ENCODE results near the gene CA10. TPM values are rescaled to one million over a fixed set of nuclear protein-coding genes. Genes with fewer than 3 reads are reported as not detected.

CA10 gene
- total RNA-seq, 4 donors from 2014 or later = not detected

DNA sequence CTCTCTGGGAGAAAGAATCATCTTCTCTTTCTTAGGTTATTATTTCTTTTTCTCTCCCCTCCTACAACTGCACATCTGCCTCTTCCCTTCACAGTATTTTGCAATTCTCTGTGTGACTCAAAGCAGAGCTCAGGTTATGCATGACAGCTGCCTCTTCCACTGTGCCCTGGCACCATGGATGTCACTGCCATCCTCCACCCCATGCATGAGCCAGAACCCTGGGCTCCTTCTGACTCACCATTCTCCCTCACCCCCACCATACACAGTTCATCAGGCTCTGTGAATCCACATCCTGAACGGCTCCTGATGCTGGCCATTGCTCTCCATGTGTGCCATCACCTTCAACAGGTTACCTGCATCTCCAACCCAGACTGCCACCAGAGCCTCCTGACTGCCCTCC is 23.9 kb downstream of the CA10 start:
- no peak for DNase-seq (ENCODE audit: low spot score in 2 of 2)
- TF ChIP-seq, protein P1, sequence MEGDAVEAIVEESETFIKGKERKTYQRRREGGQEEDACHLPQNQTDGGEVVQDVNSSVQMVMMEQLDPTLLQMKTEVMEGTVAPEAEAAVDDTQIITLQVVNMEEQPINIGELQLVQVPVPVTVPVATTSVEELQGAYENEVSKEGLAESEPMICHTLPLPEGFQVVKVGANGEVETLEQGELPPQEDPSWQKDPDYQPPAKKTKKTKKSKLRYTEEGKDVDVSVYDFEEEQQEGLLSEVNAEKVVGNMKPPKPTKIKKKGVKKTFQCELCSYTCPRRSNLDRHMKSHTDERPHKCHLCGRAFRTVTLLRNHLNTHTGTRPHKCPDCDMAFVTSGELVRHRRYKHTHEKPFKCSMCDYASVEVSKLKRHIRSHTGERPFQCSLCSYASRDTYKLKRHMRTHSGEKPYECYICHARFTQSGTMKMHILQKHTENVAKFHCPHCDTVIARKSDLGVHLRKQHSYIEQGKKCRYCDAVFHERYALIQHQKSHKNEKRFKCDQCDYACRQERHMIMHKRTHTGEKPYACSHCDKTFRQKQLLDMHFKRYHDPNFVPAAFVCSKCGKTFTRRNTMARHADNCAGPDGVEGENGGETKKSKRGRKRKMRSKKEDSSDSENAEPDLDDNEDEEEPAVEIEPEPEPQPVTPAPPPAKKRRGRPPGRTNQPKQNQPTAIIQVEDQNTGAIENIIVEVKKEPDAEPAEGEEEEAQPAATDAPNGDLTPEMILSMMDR (IDR thresholded peaks at IDR 0.05) = no peak
- no peak for TF ChIP-seq POLR2A (IDR thresholded peaks at IDR 0.05)
- TF ChIP-seq POLR2AphosphoS5 (IDR thresholded peaks at IDR 0.05) = no peak
- no peak for TF ChIP-seq EP300 (IDR thresholded peaks at IDR 0.05)

DNA sequence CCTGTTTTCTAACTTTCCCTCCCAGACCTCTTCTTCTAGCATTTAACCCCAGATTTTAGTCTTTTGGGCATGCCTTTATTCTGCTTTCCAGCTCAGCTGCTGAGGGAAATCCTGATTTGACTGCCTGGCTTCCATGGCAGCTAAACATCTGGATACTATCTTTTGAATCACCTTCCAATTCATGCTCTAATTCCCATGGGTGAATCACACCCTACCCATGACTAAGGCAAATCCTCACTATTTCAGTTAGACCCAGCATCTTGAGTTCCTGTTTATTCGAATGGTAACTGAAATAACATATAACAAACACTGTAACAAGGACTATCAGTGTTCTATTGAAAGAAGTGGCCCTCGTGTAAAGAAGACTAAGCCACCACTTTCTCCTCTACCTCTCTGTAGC is 29.8 kb downstream of the CA10 start:
- Histone ChIP-seq H3K27me3 (no peaks in the 10 kb centered on the region), H3K4me1 (no peaks in the 10 kb centered on the region), H3K27ac (no peak overlapping the region), H3K4me3 (no peak overlapping the region), H3K9me3 (peaks cover 5% of the 10 kb centered on the region), H3K36me3 (no peaks in the 10 kb centered on the region)
- WGBS = 61% methylated on average over 2 of the region's 2 CpGs
- no peak for DNase-seq (ENCODE audit: low spot score in 2 of 2)
- no peak for TF ChIP-seq EP300 (IDR thresholded peaks at IDR 0.05)
- TF ChIP-seq POLR2A (IDR thresholded peaks at IDR 0.05) = no peak
- no peak for TF ChIP-seq POLR2AphosphoS5 (IDR thresholded peaks at IDR 0.05)
- TF ChIP-seq, protein P1 (IDR thresholded peaks at IDR 0.05) = no peak

More for the DNA sequence above, 23.9 kb downstream of the CA10 start:
- Histone ChIP-seq H3K9me3 (peaks cover 5% of the 10 kb centered on the region), H3K4me3 (no peak overlapping the region), H3K4me1 (no peaks in the 10 kb centered on the region), H3K27ac (no peak overlapping the region), H3K36me3 (no peaks in the 10 kb centered on the region), H3K27me3 (no peaks in the 10 kb centered on the region)
- WGBS = 63% methylated on average over 1 of the region's 1 CpG

DNA sequence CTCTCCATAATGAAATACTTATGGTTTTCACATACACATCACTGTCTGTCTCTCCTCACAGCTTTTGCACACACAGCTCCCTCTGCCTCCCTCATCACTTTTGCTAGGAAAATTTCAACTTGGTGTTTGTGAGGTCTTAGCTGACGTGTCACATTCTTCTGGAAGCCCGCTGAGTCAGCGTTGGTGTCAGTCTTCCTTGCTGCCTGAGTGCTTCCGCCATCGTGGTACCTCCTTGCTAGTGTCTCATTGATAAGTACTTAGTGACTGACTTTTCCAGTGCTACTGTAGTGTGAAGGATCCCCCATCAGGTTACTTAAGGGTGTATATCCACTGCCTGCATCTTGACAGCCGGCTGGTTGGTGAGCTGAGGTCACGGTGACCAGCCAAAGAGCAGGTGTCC is 33.5 kb downstream of the CA10 start:
- H3K27ac ChIP-seq = no peak overlapping the region
- DNase-seq (ENCODE audit: low spot score in 2 of 2) = no peak
- TF ChIP-seq, protein P1 (IDR thresholded peaks at IDR 0.05) = no peak
- TF ChIP-seq EP300 (IDR thresholded peaks at IDR 0.05) = no peak
- TF ChIP-seq POLR2A (IDR thresholded peaks at IDR 0.05) = no peak
- TF ChIP-seq POLR2AphosphoS5 (IDR thresholded peaks at IDR 0.05) = no peak
- no peaks in the 10 kb centered on the region for H3K4me1 ChIP-seq
- H3K4me3 ChIP-seq = no peak overlapping the region
- H3K27me3 ChIP-seq = no peaks in the 10 kb centered on the region
- no peaks in the 10 kb centered on the region for H3K9me3 ChIP-seq
- H3K36me3 ChIP-seq = no peaks in the 10 kb centered on the region
- 85% methylated on average over 7 of the region's 7 CpGs for WGBS

DNA sequence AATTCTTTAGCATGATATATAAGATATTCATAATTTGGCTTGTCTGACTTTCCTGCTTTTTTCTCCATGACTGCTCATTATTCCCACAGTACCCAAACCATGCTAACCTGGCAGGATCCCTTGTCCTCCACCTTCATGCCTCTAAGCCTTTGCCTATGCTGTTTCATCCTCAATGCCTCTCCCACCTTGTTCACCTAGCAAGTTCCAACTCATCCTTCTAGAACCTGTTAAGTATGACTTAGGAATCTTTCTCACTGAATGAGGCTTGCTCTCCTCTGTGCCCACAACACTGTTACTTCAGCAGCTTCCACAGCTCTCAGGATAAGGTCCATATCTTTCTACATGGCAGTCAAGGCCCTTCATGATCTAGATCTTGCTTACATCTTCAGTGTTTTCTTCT is 34.0 kb downstream of the CA10 start:
- Histone ChIP-seq H3K4me3 (no peak overlapping the region), H3K9me3 (no peaks in the 10 kb centered on the region), H3K4me1 (no peaks in the 10 kb centered on the region), H3K36me3 (no peaks in the 10 kb centered on the region), H3K27ac (no peak overlapping the region), H3K27me3 (no peaks in the 10 kb centered on the region)
- TF ChIP-seq, protein P1 (IDR thresholded peaks at IDR 0.05) = no peak
- TF ChIP-seq POLR2AphosphoS5 (IDR thresholded peaks at IDR 0.05) (no peak), POLR2A (IDR thresholded peaks at IDR 0.05) (no peak), EP300 (IDR thresholded peaks at IDR 0.05) (no peak)
- DNase-seq (ENCODE audit: low spot score in 2 of 2) = no peak

DNA sequence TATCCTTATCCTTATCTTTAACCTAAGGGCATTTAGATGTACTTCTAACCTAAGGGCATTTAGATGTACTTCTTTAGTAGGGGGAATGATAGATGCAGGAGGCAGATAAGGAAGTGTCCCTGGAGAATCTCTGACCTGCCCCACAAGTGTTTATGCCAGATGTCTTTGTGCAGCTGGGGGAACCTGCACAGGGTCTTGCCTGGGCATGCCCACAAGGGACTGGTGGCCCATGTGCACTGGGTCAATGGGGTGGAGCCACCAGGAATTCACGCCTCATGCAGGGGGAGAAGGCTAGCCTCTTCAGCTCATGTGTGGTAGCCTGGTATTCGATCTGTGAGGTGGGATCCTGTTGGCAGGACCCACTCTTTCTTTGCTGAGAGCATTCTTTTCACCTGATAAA is 38.0 kb downstream of the CA10 start:
- DNase-seq (ENCODE audit: low spot score in 2 of 2) = no peak

DNA sequence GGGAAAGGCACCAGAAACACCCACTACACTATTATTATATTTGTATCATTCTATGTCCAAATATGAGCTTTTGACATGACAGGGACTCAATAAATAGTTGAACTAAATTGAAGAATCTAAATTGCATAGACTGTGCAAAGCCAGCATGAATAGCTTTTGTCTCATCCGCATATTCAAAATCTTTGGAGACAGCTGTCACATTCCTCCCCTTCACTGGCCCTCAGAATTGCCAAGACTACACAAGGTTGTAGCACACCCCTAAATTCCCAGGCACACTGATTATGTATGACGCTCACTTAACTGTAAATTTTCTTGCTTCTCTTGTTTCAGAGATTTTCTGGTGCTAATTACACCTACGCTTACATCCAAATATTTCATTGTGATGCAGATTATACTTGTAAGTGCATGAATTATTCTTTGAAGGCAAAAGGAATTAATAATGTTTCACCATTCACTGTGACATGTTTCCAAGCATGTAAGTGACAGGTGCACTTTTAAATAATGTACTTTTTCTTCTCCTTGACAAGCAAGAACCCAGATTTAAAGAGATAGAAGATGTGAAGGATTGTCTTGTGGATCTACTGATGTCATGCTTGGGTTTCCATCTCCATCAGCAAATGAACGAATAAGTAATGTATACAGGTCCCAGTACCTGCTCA is 47.5 kb downstream of the CA10 start:
- no peaks in the 10 kb centered on the region for H3K36me3 ChIP-seq
- H3K27ac ChIP-seq = no peak overlapping the region
- no peak overlapping the region for H3K4me3 ChIP-seq
- H3K27me3 ChIP-seq = no peaks in the 10 kb centered on the region
- no peaks in the 10 kb centered on the region for H3K9me3 ChIP-seq
- no peak for DNase-seq (ENCODE audit: low spot score in 2 of 2)
- no peak for TF ChIP-seq POLR2A (IDR thresholded peaks at IDR 0.05)
- no peak for TF ChIP-seq POLR2AphosphoS5 (IDR thresholded peaks at IDR 0.05)
- TF ChIP-seq, protein P1 (IDR thresholded peaks at IDR 0.05) = no peak
- TF ChIP-seq EP300 (IDR thresholded peaks at IDR 0.05) = no peak
- WGBS = 53% methylated on average over 4 of the region's 4 CpGs
- no peaks in the 10 kb centered on the region for H3K4me1 ChIP-seq

More for the DNA sequence above, 38.0 kb downstream of the CA10 start:
- WGBS = 71% methylated on average over 2 of the region's 2 CpGs
- H3K4me1 ChIP-seq = no peaks in the 10 kb centered on the region
- H3K4me3 ChIP-seq = no peak overlapping the region
- no peaks in the 10 kb centered on the region for H3K27me3 ChIP-seq
- no peak for TF ChIP-seq EP300 (IDR thresholded peaks at IDR 0.05)
- TF ChIP-seq POLR2A (IDR thresholded peaks at IDR 0.05) = no peak
- H3K36me3 ChIP-seq = no peaks in the 10 kb centered on the region
- no peaks in the 10 kb centered on the region for H3K9me3 ChIP-seq
- H3K27ac ChIP-seq = no peak overlapping the region
